Measurements from ENCODE around the gene MSRB3. TPM values are rescaled to one million over a fixed set of nuclear protein-coding genes. Genes with fewer than 3 reads are reported as not detected.
A peak's percentile ranks its signal among the peaks of the same experiment; 100 is the strongest.

Gene MSRB3
- total RNA-seq, 1 experiment from 2014 or later, result 1.8 TPM

DNA sequence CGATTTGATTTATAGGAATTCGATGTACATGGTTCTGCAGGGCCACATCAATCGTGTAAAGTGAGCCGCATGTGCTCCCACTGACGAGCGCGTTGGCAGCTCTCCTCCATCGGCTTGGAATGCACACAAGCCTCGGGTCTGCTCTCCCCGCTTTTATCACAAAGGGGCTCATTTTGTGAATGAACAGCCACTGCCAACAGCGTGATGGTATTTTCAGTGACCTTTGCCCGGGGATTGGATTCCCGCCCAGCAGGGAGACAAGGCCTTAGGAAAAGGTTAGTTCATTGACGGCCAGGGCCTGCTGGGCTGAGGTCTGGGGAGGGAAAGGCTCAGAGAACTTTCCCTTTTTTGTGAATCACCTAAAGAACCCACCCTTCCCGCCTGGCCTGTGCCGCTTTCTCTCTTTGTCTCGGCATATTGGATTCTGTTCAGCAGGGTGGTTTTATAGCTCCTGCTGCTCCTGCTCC, 232.1 kb downstream of the MSRB3 start:
- ATAC-seq (peak; percentile 89), DNase-seq (ENCODE audit: low spot score) (peak; percentile 59)
- Mint-ChIP-seq H3K4me1 (peaks cover 23% of the 10 kb centered on the region), H3K9me3 (no peaks in the 10 kb centered on the region), H3K36me3 (no peaks in the 10 kb centered on the region), H3K4me3 (peak overlapping the region; percentile 29), H3K27ac (peak overlapping the region; percentile 78), H3K27me3 (ENCODE audit: low read depth) (peaks cover 25% of the 10 kb centered on the region)
- TF ChIP-seq TEAD1 (CRISPR knock-in tag; IDR thresholded peaks at IDR 0.05) (peak; percentile 80; the same call in 1 of the 2 replicates), HMGA2 (CRISPR knock-in tag; IDR thresholded peaks at IDR 0.05) (no peak), CREB1 (CRISPR knock-in tag; IDR thresholded peaks at IDR 0.05) (0 out of 2 replicates have a peak, but pooled peaks have one; percentile 19), ZNF416 (CRISPR knock-in tag; IDR thresholded peaks at IDR 0.05) (no peak), JAZF1 (CRISPR knock-in tag; IDR thresholded peaks at IDR 0.05) (no peak), ETV6 (CRISPR knock-in tag; IDR thresholded peaks at IDR 0.05) (peak; percentile 84), ZNF423 (CRISPR knock-in tag; IDR thresholded peaks at IDR 0.05) (peak; percentile 38; the same call in 1 of the 2 replicates), ZNF317 (CRISPR knock-in tag; IDR thresholded peaks at IDR 0.05; ENCODE audit: borderline replicate concordance, low read depth) (no peak), TEAD4 (CRISPR knock-in tag; IDR thresholded peaks at IDR 0.05) (no peak), GABPB1 (CRISPR knock-in tag; IDR thresholded peaks at IDR 0.05) (no peak), ATF1 (CRISPR knock-in tag; IDR thresholded peaks at IDR 0.05) (no peak), SP1 (CRISPR knock-in tag; conservative IDR thresholded peaks at IDR 0.05) (0 out of 2 replicates have a peak, but pooled peaks have one; percentile 46), ZNF219 (CRISPR knock-in tag; IDR thresholded peaks at IDR 0.05; ENCODE audit: borderline replicate concordance) (no peak)
- TF ChIP-seq, protein P1, sequence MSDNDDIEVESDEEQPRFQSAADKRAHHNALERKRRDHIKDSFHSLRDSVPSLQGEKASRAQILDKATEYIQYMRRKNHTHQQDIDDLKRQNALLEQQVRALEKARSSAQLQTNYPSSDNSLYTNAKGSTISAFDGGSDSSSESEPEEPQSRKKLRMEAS (CRISPR knock-in tag; IDR thresholded peaks at IDR 0.05), result peak; percentile 71
- TF ChIP-seq, protein P2, sequence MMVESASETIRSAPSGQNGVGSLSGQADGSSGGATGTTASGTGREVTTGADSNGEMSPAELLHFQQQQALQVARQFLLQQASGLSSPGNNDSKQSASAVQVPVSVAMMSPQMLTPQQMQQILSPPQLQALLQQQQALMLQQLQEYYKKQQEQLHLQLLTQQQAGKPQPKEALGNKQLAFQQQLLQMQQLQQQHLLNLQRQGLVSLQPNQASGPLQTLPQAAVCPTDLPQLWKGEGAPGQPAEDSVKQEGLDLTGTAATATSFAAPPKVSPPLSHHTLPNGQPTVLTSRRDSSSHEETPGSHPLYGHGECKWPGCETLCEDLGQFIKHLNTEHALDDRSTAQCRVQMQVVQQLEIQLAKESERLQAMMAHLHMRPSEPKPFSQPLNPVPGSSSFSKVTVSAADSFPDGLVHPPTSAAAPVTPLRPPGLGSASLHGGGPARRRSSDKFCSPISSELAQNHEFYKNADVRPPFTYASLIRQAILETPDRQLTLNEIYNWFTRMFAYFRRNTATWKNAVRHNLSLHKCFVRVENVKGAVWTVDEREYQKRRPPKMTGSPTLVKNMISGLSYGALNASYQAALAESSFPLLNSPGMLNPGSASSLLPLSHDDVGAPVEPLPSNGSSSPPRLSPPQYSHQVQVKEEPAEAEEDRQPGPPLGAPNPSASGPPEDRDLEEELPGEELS (CRISPR knock-in tag; IDR thresholded peaks at IDR 0.05), result 0 out of 2 replicates have a peak, but pooled peaks have one; percentile 16
- TF ChIP-seq, protein P3, sequence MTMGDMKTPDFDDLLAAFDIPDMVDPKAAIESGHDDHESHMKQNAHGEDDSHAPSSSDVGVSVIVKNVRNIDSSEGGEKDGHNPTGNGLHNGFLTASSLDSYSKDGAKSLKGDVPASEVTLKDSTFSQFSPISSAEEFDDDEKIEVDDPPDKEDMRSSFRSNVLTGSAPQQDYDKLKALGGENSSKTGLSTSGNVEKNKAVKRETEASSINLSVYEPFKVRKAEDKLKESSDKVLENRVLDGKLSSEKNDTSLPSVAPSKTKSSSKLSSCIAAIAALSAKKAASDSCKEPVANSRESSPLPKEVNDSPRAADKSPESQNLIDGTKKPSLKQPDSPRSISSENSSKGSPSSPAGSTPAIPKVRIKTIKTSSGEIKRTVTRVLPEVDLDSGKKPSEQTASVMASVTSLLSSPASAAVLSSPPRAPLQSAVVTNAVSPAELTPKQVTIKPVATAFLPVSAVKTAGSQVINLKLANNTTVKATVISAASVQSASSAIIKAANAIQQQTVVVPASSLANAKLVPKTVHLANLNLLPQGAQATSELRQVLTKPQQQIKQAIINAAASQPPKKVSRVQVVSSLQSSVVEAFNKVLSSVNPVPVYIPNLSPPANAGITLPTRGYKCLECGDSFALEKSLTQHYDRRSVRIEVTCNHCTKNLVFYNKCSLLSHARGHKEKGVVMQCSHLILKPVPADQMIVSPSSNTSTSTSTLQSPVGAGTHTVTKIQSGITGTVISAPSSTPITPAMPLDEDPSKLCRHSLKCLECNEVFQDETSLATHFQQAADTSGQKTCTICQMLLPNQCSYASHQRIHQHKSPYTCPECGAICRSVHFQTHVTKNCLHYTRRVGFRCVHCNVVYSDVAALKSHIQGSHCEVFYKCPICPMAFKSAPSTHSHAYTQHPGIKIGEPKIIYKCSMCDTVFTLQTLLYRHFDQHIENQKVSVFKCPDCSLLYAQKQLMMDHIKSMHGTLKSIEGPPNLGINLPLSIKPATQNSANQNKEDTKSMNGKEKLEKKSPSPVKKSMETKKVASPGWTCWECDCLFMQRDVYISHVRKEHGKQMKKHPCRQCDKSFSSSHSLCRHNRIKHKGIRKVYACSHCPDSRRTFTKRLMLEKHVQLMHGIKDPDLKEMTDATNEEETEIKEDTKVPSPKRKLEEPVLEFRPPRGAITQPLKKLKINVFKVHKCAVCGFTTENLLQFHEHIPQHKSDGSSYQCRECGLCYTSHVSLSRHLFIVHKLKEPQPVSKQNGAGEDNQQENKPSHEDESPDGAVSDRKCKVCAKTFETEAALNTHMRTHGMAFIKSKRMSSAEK (CRISPR knock-in tag; IDR thresholded peaks at IDR 0.05; ENCODE audit: borderline replicate concordance), result no peak
- TF ChIP-seq, protein P4, sequence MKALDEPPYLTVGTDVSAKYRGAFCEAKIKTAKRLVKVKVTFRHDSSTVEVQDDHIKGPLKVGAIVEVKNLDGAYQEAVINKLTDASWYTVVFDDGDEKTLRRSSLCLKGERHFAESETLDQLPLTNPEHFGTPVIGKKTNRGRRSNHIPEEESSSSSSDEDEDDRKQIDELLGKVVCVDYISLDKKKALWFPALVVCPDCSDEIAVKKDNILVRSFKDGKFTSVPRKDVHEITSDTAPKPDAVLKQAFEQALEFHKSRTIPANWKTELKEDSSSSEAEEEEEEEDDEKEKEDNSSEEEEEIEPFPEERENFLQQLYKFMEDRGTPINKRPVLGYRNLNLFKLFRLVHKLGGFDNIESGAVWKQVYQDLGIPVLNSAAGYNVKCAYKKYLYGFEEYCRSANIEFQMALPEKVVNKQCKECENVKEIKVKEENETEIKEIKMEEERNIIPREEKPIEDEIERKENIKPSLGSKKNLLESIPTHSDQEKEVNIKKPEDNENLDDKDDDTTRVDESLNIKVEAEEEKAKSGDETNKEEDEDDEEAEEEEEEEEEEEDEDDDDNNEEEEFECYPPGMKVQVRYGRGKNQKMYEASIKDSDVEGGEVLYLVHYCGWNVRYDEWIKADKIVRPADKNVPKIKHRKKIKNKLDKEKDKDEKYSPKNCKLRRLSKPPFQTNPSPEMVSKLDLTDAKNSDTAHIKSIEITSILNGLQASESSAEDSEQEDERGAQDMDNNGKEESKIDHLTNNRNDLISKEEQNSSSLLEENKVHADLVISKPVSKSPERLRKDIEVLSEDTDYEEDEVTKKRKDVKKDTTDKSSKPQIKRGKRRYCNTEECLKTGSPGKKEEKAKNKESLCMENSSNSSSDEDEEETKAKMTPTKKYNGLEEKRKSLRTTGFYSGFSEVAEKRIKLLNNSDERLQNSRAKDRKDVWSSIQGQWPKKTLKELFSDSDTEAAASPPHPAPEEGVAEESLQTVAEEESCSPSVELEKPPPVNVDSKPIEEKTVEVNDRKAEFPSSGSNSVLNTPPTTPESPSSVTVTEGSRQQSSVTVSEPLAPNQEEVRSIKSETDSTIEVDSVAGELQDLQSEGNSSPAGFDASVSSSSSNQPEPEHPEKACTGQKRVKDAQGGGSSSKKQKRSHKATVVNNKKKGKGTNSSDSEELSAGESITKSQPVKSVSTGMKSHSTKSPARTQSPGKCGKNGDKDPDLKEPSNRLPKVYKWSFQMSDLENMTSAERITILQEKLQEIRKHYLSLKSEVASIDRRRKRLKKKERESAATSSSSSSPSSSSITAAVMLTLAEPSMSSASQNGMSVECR (CRISPR knock-in tag; IDR thresholded peaks at IDR 0.05; ENCODE audit: borderline replicate concordance), result peak; percentile 27; the same call in 1 of the 2 replicates
- TF ChIP-seq, protein P5, sequence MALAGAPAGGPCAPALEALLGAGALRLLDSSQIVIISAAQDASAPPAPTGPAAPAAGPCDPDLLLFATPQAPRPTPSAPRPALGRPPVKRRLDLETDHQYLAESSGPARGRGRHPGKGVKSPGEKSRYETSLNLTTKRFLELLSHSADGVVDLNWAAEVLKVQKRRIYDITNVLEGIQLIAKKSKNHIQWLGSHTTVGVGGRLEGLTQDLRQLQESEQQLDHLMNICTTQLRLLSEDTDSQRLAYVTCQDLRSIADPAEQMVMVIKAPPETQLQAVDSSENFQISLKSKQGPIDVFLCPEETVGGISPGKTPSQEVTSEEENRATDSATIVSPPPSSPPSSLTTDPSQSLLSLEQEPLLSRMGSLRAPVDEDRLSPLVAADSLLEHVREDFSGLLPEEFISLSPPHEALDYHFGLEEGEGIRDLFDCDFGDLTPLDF (CRISPR knock-in tag; IDR thresholded peaks at IDR 0.05), result 0 out of 2 replicates have a peak, but pooled peaks have one; percentile 46
- POLR2A ChIA-PET, result no interaction called here
- CTCF ChIA-PET, result interaction anchor here (1.0 to 1.1 kb wide), 2 partner anchors 9 to 92 kb away, joined by 3 to 4 read pairs; no protein-coding TSS in a partner anchor
